ENCODE results near the gene PTPRT.

Gene PTPRT

DNA sequence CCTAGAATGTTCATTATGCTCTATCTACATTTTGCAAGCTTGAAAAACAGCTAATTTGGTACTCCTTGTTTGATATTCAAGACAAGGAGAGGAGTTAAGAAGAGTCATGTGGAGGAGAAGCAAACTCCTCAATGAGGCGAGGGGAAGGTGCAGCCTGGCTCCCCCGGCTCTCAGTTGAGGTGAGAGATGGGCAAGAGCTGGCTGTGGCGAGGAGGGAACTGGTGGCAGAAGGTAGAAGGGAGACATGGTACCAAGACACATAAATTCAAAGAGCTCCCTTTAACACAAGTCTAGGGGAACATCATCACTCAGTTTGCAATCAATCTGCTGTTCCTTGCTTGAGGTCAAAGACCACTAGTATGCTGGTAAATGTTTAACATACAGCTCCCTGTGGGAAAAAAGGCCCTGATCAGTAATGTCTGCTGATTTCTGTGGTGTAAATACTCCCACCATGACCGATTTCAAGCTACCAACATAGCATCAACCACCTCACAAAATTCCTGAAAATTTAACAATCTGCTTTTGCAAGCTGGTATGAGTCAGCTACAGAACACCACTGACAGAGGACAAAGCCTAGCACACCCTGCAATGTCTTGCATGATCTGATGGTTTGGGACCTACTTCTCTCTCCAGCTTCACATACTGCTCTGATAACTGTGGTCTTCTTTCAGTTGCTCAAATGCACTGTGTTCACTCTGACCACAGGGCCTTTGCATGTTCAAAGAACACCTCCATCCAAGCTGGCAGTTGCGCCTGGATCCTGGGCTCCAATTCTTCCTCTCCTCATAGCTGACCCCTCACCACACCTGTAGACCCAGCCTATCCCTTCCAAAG is 1055.2 kb downstream of the PTPRT start:
- no peak for DNase-seq (ENCODE audit: insufficient read length)
- TF ChIP-seq TAF1 (IDR thresholded peaks at IDR 0.05; ENCODE audit: borderline replicate concordance, low read depth, low read length), result no peak
- no peak for TF ChIP-seq POLR2AphosphoS5 (IDR thresholded peaks at IDR 0.05; ENCODE audit: low read depth, low read length)
- FAIRE-seq, result no peak

DNA sequence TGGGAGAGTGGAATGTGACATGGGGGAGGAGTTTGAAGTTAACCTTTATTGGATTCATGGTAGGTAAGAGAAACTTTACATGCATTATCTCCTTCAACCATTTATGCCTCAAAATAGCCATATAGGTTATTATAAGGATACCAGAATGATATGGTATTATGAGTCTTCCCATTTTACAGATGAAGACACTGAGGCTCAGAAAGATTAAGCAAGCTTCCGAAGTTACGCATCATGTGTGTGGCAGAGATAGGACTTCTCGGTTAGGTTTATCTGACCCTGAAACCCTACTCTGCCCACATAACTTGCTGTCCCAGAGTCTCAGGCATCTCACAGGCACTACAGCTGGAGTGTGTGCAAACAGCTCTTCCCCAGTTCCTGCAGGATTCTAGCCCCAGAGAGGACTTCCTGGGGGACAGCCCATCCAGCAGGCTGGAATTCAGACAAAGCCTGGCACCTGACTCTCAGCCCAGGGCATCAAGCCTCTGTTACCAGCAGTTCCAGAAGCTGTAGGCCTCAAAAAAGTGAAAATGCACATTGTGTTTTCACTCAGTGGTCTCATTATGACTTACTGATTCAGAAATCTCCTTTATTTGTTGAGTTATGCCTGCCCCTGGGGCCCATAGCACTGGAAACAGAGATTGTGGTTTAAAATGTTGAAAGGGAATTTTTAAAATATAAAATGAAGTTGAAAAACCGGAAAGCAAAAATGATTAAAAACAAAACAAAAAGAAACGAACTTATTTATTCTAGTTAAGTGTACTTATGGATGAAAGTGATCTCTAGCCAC is 1058.7 kb downstream of the PTPRT start:
- DNase-seq (ENCODE audit: insufficient read length) (no peak), FAIRE-seq (no peak)
- TF ChIP-seq POLR2AphosphoS5 (IDR thresholded peaks at IDR 0.05; ENCODE audit: low read depth, low read length) (no peak), POLR2A (IDR thresholded peaks at IDR 0.05; ENCODE audit: low read depth, low read length) (no peak), TAF1 (IDR thresholded peaks at IDR 0.05; ENCODE audit: borderline replicate concordance, low read depth, low read length) (no peak)

DNA sequence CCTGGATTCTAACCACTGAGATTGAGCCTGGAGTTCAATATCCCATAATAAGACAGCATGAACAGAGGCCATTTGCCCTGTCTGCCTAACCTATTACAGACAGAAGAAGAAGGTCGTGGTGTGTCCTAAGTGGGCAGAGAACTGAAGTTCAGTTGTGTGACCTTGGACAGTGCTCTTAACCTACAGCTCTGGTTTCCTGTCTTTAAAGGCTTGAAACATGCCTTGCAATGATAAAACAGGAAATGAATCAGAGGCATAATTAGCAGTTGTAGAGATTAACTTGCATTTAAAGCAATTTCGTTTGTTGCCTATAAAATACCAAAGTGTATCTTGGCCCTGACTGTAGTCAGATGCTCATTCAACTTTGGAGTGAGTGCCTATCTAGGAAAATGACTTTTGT is 1064.3 kb downstream of the PTPRT start:
- TF ChIP-seq TAF1 (IDR thresholded peaks at IDR 0.05; ENCODE audit: borderline replicate concordance, low read depth, low read length) (no peak), POLR2A (IDR thresholded peaks at IDR 0.05; ENCODE audit: low read depth, low read length) (no peak), POLR2AphosphoS5 (IDR thresholded peaks at IDR 0.05; ENCODE audit: low read depth, low read length) (no peak)
- FAIRE-seq (no peak), DNase-seq (ENCODE audit: insufficient read length) (no peak)

DNA sequence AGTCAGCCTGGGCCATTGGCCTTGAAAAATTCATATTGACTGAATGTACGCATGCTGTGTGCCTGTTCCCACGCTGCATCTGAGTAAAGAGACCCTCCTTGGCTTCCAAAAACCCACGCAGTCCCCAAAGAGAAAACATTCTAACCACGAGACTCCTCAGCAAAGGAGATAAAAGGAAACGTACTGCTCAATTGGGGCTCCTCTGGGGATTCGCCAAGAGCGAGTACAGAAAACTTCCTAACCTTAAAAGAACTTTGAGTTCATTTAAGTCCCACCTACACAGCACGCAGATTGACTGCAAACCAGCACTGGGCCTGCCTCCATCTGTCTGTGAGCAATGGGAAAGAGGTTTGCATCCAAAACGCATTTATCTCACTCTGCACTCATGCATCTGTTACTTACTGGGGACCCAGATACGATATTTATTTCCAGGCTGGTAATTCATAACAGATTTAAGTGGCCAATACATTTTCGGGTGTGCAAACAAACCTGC is 1065.7 kb downstream of the PTPRT start:
- TF ChIP-seq POLR2AphosphoS5 (IDR thresholded peaks at IDR 0.05; ENCODE audit: low read depth, low read length) (no peak), POLR2A (IDR thresholded peaks at IDR 0.05; ENCODE audit: low read depth, low read length) (no peak), TAF1 (IDR thresholded peaks at IDR 0.05; ENCODE audit: borderline replicate concordance, low read depth, low read length) (no peak)
- FAIRE-seq, result no peak
- no peak for DNase-seq (ENCODE audit: insufficient read length)

DNA sequence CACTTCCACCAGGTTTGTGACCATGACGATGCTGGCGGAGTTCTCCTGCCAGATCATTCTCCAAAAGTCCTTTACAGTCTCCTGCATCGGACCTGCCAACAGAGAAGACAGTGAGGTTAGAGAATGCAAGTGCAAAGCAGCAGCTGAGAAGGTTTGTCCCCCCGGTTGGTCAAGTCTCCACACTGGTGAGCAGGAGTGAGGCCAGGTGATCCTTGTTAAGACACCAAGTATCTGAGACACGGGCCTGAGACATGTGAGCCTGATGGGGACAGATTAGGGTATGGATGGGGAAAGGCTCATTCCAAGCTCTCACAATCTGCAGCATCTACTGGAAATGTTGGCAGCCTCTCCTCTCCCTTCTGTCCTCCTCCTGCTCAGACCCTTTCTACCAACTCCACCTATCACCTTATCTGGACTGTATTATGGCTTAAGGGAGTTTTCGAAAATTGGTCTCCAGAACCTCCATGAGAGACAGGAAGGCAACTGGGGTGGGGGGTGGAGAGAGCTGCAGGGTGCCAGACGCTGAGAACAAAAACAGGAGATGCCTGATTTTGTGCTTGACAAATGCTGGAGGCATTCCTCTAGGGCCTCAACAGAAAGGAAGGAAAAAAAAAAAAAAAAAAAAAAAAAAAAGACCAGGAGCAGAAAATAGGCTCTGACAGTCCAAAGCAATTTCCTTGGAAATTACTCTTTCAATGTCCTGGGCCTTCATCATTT is 1071.1 kb downstream of the PTPRT start:
- TF ChIP-seq POLR2AphosphoS5 (IDR thresholded peaks at IDR 0.05; ENCODE audit: low read depth, low read length), result no peak
- TF ChIP-seq POLR2A (IDR thresholded peaks at IDR 0.05; ENCODE audit: low read depth, low read length), result no peak
- TF ChIP-seq TAF1 (IDR thresholded peaks at IDR 0.05; ENCODE audit: borderline replicate concordance, low read depth, low read length), result no peak
- FAIRE-seq (no peak), DNase-seq (ENCODE audit: insufficient read length) (no peak)

DNA sequence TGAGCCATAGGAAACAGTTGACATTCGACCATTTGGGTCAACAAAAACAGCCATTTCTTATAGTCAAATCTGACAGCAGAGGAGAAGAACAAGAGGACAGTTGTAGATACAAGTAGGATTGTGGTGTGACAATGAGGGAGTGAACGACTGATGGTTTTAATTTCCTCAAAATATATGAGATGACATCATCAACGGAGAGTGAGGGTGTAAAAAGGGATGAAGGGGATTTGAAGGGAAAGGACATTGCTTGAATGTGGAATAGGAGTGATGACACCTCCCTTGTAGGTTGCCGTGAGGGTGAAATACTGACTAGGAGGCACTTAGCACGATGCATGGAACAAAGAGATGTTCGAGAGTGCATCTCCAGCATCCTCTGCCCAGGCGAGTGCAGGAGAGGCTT is 1071.7 kb downstream of the PTPRT start:
- TF ChIP-seq TAF1 (IDR thresholded peaks at IDR 0.05; ENCODE audit: borderline replicate concordance, low read depth, low read length) (no peak), POLR2A (IDR thresholded peaks at IDR 0.05; ENCODE audit: low read depth, low read length) (no peak), POLR2AphosphoS5 (IDR thresholded peaks at IDR 0.05; ENCODE audit: low read depth, low read length) (no peak)
- no peak for DNase-seq (ENCODE audit: insufficient read length)
- no peak for FAIRE-seq

DNA sequence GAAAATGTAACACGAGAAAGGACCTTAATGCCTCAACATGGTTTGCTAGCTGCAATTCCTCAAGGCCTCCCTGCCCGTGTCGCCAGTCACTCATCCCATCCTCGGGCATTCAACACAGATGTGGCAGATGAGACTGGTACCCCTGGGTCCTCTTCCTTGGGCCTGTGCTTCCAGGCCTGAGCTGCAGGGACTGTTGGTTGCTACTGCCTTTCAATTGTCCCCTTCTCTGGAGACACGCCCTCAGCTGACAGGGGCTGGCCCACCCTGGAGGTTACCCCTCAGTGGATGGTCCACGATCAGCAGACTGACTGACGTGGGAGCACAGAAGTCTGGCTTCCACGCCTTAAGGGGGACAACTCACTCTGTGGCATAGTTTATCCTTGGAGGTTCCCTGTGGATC is 1076.5 kb downstream of the PTPRT start:
- FAIRE-seq, result no peak
- no peak for DNase-seq (ENCODE audit: insufficient read length)
- no peak for TF ChIP-seq POLR2AphosphoS5 (IDR thresholded peaks at IDR 0.05; ENCODE audit: low read depth, low read length)

DNA sequence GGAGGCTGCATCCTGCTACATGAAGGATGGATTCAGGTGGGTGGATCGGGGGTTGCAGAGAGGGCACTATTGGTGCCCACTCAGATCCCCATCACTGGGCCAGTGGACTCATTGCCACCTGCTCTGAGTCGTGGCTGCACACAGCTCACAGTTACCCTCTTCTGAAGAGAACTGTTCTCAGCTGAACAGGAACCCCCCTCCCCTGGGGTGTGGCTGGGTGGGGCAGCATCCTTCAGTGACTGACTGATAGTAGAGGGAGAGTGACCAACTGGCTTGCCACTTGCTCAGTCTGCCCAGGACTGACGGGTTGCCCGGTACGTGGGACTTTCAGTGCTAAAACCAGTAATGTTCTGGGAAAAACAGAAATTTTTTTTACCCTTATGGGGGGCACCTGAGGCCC is 1077.5 kb downstream of the PTPRT start:
- TF ChIP-seq POLR2A (IDR thresholded peaks at IDR 0.05; ENCODE audit: low read depth, low read length) (no peak), POLR2AphosphoS5 (IDR thresholded peaks at IDR 0.05; ENCODE audit: low read depth, low read length) (no peak), TAF1 (IDR thresholded peaks at IDR 0.05; ENCODE audit: borderline replicate concordance, low read depth, low read length) (no peak)
- FAIRE-seq, result no peak
- no peak for DNase-seq (ENCODE audit: insufficient read length)

DNA sequence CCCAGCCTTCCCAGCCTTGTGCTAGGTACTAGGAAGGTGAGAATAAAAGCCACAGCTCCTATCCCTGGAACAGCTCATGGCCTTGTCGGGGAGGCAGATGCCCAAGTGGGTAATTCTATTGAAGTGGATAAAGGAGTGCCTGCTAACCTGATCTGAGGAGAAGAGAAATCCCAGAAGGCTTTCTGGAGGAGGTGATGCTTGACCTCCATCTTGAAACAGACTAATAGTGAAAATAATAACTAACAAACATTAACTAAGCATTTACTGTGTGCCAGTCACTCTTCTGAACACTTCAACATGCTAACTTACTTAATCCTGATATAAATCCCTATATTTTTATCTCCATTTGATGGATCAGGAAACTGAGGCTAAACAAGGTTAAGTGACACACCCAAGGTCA is 1078.4 kb downstream of the PTPRT start:
- no peak for TF ChIP-seq POLR2AphosphoS5 (IDR thresholded peaks at IDR 0.05; ENCODE audit: low read depth, low read length)
- no peak for TF ChIP-seq POLR2A (IDR thresholded peaks at IDR 0.05; ENCODE audit: low read depth, low read length)
- TF ChIP-seq TAF1 (IDR thresholded peaks at IDR 0.05; ENCODE audit: borderline replicate concordance, low read depth, low read length), result no peak
- no peak for FAIRE-seq
- DNase-seq (ENCODE audit: insufficient read length), result no peak

DNA sequence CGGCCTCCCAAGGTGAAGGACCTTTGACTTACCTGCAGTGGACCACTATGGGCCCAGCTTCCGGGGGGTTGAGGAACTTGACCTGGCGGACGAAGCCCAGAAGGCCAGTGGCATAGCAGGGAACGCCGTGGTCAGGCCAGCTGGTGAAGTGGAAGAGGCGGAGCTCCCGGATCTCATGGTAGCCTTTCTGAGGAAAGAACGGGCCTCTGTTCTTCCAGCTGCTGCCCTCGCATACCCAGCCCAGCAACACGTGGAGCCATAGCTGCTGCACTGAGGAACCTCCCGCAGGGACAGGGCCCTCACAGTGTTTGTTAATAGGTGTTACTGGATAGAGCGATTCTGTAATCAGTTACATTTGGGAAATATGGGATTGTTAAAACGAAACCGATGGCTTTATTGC is 1079.4 kb downstream of the PTPRT start:
- TF ChIP-seq POLR2AphosphoS5 (IDR thresholded peaks at IDR 0.05; ENCODE audit: low read depth, low read length) (no peak), TAF1 (IDR thresholded peaks at IDR 0.05; ENCODE audit: borderline replicate concordance, low read depth, low read length) (no peak), POLR2A (IDR thresholded peaks at IDR 0.05; ENCODE audit: low read depth, low read length) (no peak)
- FAIRE-seq (no peak), DNase-seq (ENCODE audit: insufficient read length) (no peak)

DNA sequence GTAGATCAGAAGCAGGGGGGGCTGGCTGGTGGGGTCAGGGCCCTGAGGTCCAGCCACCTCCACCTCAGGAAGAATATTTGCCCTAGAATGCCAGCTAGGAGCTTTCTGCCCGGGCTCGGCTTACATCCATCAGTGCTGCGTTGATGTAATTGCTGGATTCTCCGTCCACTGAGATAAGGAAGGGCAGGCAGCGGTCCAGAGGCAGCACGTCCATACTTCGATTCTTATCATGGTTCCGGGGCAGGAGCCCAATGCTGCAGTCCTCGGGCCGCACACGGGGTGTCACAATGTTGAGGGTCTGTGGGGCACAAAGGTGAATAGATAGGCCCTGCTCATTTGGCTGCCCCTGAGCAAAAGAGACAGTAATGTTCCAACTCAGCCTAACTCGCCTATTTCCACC is 1087.7 kb downstream of the PTPRT start:
- DNase-seq (ENCODE audit: insufficient read length) (no peak), FAIRE-seq (no peak)
- TF ChIP-seq POLR2A (IDR thresholded peaks at IDR 0.05; ENCODE audit: low read depth, low read length) (no peak), TAF1 (IDR thresholded peaks at IDR 0.05; ENCODE audit: borderline replicate concordance, low read depth, low read length) (no peak)

Data from GM12892 (cell line).